Psoas muscle (tissue), 8 donors: ENCODE data around the gene PLEKHA1. TPM values are rescaled to one million over a fixed set of nuclear protein-coding genes. Genes with fewer than 3 reads are reported as not detected.

Experiments used
- ATAC-seq, 4 donors: fragments of 200-7000 bp; cut with Tn5 transposase; one replicate each; pipeline ENCODE4 v1.9.1; 2020; ENCODE audit warnings: moderate library complexity in 3 of 4, mild to moderate bottlenecking in 2 of 4
- DNase-seq, 2 donors: peaks; one replicate each; pipeline ENCODE4 v3.0.0-alpha.2; 2020
- H3K27ac ChIP-seq: fragments of 200-600 bp; one replicate; pipeline ENCODE4 v1.8.0; 2022
- H3K27me3 ChIP-seq, 3 donors: fragments of 200-600 bp in 1 of 3; one replicate each; pipeline versions ENCODE4 v1.6.1 to v1.8.0; 2013 to 2022; ENCODE audit warnings: low read length in 2 of 3, mild to moderate bottlenecking in 2 of 3, moderate library complexity in 1 of 3; ENCODE audit not compliant: insufficient read depth in 3 of 3
- H3K36me3 ChIP-seq, 2 donors: fragments of 200-600 bp in 1 of 2; one replicate each; pipeline versions ENCODE4 v1.6.1 to v1.8.0; 2013 to 2022; ENCODE audit warnings: low read depth in 1 of 2, mild to moderate bottlenecking in 1 of 2, moderate library complexity in 1 of 2; ENCODE audit not compliant: insufficient read depth in 1 of 2
- H3K4me1 ChIP-seq: fragments of 200-600 bp; one replicate; pipeline ENCODE4 v1.8.0; 2022
- H3K4me3 ChIP-seq: fragments of 200-600 bp; one replicate; pipeline ENCODE4 v1.8.0; 2022; ENCODE audit warnings: mild to moderate bottlenecking
- H3K9me3 ChIP-seq: fragments of 200-600 bp; one replicate; pipeline ENCODE4 v1.8.0; 2022
- WGBS, 3 donors: extraction: QIAGEN DNeasy Blood & Tissue Kit; methylation state at CpG; one replicate each; pipeline versions ENCODE4 v1.1.6 to v1.1.7; 2013; 5-methylcytosine and 5-hydroxymethylcytosine counted together
- intact Hi-C, 2 donors: fragments of 100-400 bp; cut with DNase I; formaldehyde crosslinking; loops; one replicate each; pipeline versions ENCODE4 v1.11.0 to v1.14.2; 2022
- polyA plus RNA-seq, 3 donors: library from polyadenylated mRNA; stranded (reverse); fragments of 200-250 nt; gene quantifications; one replicate each; pipeline ENCODE4 v1.2.3, GENCODE V29; 2013
- total RNA-seq, 4 donors: library from RNA; stranded (reverse); fragmentation: NEBNext Ultra II Directional in 2 of 4; extraction: Animal tissue kit (Norgen Biotek cat#: 25700) in 2 of 4; gene quantifications; one replicate each; pipeline versions ENCODE4 v1.2.1 to v1.2.4, GENCODE V29; 2021 to 2023
- TF ChIP-seq, protein P1 (sequence below): fragments of 200-600 bp; IDR thresholded peaks from one replicate; pipeline ENCODE4 v1.8.0; 2022; ENCODE audit warnings: antibody characterized with exemption
- donor health status: healthy with polysubstance abuse.
- donor health status: DM: no; HTN: no; CAD: no; lungs with moderate emphysema.
- donor health status: Bipolar disorder and iron deficiency.
- donor health status: healthy.
- donor health status: DM: yes; HTN: yes; CAD: no.
- donor health status: DM: no; HTN: no; CAD: no.
- donor health status: DM: no; HTN: no; CAD: no.
- donor health status: DM: yes; HTN: yes; CAD: no.

The PLEKHA1 gene
- total and polyA plus RNA-seq, 7 donors = 29.5 to 75.3 (median 53.1) TPM

DNA sequence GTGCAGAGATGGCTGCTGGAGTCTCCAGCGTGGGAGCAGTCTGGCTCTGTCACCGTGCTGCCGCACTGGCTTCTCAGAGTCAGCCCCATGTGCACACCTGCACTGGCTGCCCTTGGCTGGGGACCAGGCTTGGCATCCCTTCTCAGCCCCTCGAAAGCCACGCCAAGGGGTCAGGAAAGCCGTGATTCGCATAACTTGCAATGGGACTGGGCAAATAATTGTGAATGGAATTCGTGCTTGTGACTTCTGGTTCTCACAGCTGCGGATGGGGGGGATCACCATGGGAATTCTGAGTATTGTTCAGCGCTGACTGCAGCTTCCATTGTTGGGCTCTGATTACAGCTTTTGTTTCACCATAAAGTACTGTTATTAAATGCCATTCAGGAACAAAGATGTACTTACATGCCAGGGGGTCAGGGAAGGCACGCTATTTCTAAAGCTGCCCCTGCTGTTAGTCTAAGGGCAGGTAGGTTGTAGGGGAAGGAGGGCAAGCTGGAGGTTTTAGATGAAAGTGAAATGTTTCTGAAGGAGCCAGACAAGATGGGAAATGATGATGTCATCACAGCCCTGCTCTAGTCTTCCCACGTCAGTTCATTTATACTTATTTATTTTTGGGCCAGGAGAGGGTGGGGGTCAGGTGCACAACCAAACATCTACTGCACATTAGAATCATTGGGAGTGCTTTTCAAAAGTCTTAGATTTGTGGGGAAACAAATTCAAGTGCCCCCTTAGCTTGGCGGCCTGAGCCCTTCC, 5.8 kb upstream of the PLEKHA1 start:
- 21 to 23% (median 22%) methylated on average over 13 of the region's 13 CpGs for WGBS, 3 donors
- Histone ChIP-seq H3K27ac (no peak overlapping the region), H3K4me3 (no peak overlapping the region), H3K36me3 (no peaks in the 10 kb centered on the region), H3K4me1 (peaks cover 4% of the 10 kb centered on the region), H3K9me3 (no peaks in the 10 kb centered on the region), H3K27me3 (no peaks in the 10 kb centered on the region)
- no peak for DNase-seq
- TF ChIP-seq, protein P1, sequence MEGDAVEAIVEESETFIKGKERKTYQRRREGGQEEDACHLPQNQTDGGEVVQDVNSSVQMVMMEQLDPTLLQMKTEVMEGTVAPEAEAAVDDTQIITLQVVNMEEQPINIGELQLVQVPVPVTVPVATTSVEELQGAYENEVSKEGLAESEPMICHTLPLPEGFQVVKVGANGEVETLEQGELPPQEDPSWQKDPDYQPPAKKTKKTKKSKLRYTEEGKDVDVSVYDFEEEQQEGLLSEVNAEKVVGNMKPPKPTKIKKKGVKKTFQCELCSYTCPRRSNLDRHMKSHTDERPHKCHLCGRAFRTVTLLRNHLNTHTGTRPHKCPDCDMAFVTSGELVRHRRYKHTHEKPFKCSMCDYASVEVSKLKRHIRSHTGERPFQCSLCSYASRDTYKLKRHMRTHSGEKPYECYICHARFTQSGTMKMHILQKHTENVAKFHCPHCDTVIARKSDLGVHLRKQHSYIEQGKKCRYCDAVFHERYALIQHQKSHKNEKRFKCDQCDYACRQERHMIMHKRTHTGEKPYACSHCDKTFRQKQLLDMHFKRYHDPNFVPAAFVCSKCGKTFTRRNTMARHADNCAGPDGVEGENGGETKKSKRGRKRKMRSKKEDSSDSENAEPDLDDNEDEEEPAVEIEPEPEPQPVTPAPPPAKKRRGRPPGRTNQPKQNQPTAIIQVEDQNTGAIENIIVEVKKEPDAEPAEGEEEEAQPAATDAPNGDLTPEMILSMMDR = no peak
- ATAC-seq = peak in 3 of 4 donors; percentile 24 to 29 (median 24)
- intact Hi-C loops = no loop called here

DNA sequence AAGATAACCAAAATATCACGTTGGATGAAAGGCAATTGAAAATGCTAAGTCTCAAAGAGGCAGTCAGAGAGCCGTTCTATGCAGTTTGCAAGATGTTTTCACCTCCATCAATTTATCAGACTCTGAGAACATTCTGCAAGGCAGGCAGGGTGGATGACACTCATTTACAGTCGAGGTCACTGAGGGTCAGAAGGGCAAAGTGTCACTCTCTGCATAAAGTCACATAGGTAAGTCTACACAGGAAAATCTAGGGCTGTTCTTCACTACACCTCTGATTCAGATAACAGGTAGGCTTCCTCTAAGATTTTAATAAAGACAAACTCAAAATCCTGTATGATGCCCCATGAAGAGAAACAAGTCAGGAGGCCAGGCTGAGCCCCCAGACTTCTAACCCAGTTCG, 1.4 kb upstream of the PLEKHA1 start:
- intact Hi-C loops = loop anchor here (5.0 to 10.0 kb wide), 2 partner anchors 68 to 86 kb away; no protein-coding TSS in a partner anchor
- ATAC-seq (no peak), DNase-seq (no peak)
- no peak overlapping the region for H3K4me3 ChIP-seq
- no peaks in the 10 kb centered on the region for H3K27me3 ChIP-seq
- 82 to 83% (median 82%) methylated on average over 4 of the region's 4 CpGs for WGBS, 3 donors
- no peaks in the 10 kb centered on the region for H3K9me3 ChIP-seq
- TF ChIP-seq, protein P1 = no peak
- peaks cover 30% of the 10 kb centered on the region for H3K4me1 ChIP-seq
- no peaks in the 10 kb centered on the region for H3K36me3 ChIP-seq
- peak overlapping the region; percentile 97 for H3K27ac ChIP-seq

DNA sequence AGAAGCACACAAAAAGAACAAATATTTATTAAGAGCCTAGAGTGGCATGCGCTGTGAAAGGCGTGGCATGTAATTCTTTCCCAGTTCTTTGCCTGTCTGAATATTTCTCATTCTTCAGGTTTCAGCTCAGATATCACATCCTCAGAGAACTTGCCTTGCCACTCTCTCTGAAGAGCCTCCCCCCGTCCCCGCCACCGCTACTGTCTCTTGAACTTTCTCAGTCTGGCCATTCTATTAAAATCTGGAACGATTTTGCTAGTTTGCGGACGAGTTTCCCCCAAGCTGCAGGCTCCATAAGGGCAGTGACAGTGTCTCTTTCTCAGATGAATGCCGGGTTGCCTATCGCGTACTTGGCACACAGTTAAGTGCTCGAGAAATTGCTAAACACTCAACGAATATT, 787 bp upstream of the PLEKHA1 start:
- H3K4me1 ChIP-seq = peaks cover 36% of the 10 kb centered on the region
- DNase-seq = no peak
- H3K27me3 ChIP-seq = no peaks in the 10 kb centered on the region
- peak in 2 of 4 donors; percentile 9 to 17 for ATAC-seq
- WGBS, 3 donors = 4% methylated on average over 13 of the region's 13 CpGs
- H3K27ac ChIP-seq = peak overlapping the region; percentile 97
- H3K9me3 ChIP-seq = no peaks in the 10 kb centered on the region
- TF ChIP-seq, protein P1 = no peak
- no peaks in the 10 kb centered on the region for H3K36me3 ChIP-seq
- peak overlapping the region; percentile 85 for H3K4me3 ChIP-seq
- intact Hi-C loops = loop anchor here (5.0 to 10.0 kb wide), 2 partner anchors 69 to 86 kb away; no protein-coding TSS in a partner anchor

DNA sequence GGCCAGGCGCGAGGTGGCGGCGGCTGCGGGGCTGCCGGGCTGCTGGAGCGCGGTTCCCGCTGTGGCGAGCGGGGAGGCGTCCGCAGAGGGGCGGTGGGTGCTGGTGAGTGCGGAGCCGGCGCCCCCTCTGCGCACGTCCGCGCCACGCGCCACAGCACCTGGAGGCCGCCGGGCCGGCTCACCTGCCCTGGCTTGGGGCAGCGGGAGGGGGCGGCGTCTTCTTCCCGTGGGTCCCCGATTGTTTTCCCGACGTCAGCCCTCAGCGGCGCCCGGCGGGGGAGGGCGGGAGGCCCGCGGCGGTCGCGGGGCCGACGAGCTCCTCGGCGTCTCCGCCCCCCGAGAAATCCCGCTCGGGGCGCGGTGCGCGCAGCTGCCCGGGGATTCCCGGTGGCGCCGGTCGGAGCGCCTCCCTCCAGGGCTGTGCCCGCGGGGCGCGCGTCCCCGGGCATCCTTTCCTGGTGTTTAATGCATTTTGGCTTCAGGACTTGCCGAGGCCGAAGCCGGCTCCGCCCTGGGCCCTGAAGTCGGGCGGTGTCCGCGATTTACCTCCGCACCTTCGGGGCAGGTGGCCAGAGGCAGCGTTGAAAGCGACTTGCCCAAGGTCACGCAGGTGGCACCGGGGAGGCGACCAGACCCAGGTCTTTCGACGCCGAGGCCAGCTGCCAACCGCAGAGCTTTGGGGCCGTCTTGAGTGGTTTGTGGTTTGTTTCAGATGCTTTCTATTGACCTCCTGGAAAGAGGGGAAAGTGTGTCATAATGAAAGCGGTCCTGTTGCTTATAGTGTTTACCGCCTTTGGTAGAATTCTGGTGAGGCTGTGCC, 561 bp downstream of the PLEKHA1 start:
- ATAC-seq = peak; percentile 40 to 63 (median 56)
- Histone ChIP-seq H3K4me3 (peak overlapping the region; percentile 85), H3K27me3 (no peaks in the 10 kb centered on the region), H3K36me3 (no peaks in the 10 kb centered on the region), H3K9me3 (no peaks in the 10 kb centered on the region), H3K27ac (peak overlapping the region; percentile 97), H3K4me1 (peaks cover 49% of the 10 kb centered on the region)
- peak; percentile 59 to 74 for DNase-seq
- intact Hi-C loops = loop anchor here (5.0 to 10.0 kb wide), 2 partner anchors 70 to 88 kb away; no protein-coding TSS in a partner anchor
- 1% methylated on average over 42 to 89 of the region's 89 CpGs for WGBS, 3 donors
- TF ChIP-seq, protein P1 = no peak
